ENCODE data around the gene OAS3. TPM values are rescaled to one million over a fixed set of nuclear protein-coding genes. Genes with fewer than 3 reads are reported as not detected.
"Not testable (repeated sequence)": the region's sequence is repeated elsewhere in the genome, so short reads cannot be mapped to it uniquely, and the experiment has no call there.

The OAS3 gene
- total RNA-seq, 1 donor from 2014 or later, result 6.5 TPM

GRCh38 chr12:112926416-112927033 lies 11.7 kb upstream of the OAS3 start:
- DNase-seq (ENCODE audit: low read depth in 2 of 2), result not testable (repeated sequence)

- DNase-seq (ENCODE audit: low read depth in 2 of 2), result no peak
Observed at GRCh38 chr12:112927475-112927874, 10.8 kb upstream of the OAS3 start.

GRCh38 chr12:112927925-112928324 lies 10.3 kb upstream of the OAS3 start:
- no peak for DNase-seq (ENCODE audit: low read depth in 2 of 2)

DNA sequence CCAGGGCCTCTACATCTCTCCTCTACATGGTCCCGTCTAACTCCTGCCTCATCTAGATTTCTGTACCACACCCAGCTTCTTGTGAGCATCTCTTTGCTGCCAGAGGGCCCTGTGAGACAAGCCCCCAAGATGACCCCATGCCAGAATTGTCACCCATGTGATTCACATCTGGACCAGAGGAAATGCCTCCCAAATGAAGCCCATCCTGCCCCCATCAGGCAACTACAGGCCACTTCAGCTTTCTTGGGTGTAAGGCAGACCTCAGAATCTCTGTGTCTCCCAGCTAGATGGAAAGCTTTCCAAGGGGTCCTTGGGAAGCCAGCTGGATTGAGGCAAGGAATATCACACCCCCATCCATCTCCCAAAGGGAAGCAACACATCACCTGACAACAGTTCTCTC lies 9.3 kb upstream of the OAS3 start:
- no peak for DNase-seq (ENCODE audit: low read depth in 2 of 2)

- no peak for DNase-seq (ENCODE audit: low read depth in 2 of 2)
Observed at GRCh38 chr12:112929715-112930114, 8.6 kb upstream of the OAS3 start.

DNA sequence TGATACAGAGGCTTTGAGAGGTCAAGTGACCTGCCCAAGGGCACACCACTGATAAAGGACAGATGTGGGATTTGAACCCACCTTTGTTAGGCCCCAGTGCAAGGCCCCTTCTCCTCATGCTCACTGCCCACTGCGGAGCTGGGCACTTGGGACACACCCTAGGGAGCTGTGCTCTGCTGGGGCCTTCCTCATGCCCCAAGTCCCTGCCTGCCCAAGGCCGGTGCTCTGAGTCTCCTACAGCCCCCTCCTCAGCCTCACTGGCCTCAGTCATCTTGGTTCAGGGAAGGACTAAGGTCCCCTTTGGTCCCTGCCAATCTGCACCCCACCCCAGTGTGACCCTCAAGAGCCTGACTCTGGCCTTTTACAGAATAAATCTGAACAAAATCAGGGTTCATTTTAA lies 7.9 kb upstream of the OAS3 start:
- no peak for DNase-seq (ENCODE audit: low read depth in 2 of 2)

DNA sequence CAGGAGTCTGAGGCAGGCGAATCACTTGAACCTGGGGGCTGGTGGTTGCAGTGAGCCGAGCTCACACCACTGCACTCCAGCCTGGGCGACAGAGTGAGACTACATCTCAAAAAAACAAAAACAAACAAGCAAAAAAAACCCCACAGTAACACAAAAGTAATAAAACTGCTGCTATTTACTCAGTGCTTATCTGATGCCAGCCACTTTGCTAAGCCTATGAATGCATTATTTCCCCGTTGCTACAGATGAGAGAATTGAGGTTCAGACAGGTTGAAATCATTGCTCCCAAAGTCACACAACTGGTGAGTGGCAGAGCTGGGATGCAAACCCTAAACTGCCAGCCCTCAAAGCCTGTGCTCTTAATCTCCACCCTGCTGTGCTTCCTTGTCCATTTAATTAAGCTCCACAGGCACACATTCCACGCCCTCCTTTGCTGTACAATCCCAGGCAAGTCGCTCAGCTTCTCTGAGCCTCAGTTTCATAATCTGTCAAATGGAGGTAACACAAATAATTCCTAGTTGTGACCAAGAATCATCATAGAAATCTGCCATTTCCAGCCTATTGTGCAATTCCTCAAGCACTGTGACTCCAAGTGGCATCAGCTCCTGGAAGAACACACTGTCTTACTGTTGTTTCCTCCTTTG lies 5.7 kb upstream of the OAS3 start:
- DNase-seq (ENCODE audit: low read depth in 2 of 2), result no peak

GRCh38 chr12:112933129-112933505 lies 5.2 kb upstream of the OAS3 start:
- no peak for DNase-seq (ENCODE audit: low read depth in 2 of 2)

DNA sequence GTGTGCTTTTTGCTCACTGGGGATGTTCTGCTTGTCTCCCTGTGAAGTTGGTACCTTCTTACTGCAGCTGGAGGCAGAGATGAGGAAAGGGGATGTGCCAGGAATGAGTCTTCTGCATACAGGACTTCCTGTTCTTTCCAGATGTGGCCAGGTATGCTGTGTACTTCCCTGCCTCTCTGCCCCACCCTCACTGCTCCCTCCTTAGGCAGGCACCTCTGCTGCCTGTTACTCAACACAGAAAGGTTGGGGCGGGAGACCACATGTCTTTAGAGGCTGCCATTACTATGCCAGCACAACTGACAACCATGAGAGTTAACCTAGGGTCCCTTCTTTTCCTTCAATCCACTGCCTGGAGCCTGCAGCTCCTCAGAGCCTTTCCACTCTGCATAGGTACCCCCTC lies 2.0 kb upstream of the OAS3 start:
- no peak for DNase-seq (ENCODE audit: low read depth in 2 of 2)

- no peak for DNase-seq (ENCODE audit: low read depth in 2 of 2)
Observed at GRCh38 chr12:112936927-112937326, 1.3 kb upstream of the OAS3 start.

- no peak for DNase-seq (ENCODE audit: low read depth in 2 of 2)
Observed at GRCh38 chr12:112938751-112939150, 477 bp downstream of the OAS3 start.

GRCh38 chr12:112939761-112940381 lies 1.6 kb downstream of the OAS3 start:
- no peak for DNase-seq (ENCODE audit: low read depth in 2 of 2)

- DNase-seq (ENCODE audit: low read depth in 2 of 2), result no peak
Observed at GRCh38 chr12:112941528-112942335, 3.5 kb downstream of the OAS3 start.

DNA sequence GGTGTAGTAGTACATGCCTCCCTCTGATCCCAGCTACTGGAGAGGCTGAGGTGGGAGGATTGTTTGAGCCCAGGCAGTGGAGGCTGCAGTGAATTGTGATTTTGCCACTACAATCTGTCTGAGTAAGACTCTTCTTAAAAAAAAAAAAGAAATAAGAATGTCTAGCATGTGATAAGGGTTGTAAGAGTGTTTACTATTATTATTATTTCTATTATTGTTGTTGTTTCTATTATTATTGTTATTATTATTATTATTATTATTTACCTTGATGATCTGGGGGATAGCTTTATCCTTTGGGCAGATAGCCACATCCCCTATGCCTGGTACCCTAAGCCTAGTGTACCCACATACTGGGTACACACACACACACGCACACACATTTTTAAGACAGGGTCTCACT lies 4.3 kb downstream of the OAS3 start:
- DNase-seq (ENCODE audit: low read depth in 2 of 2), result no peak

GRCh38 chr12:112944024-112944690 lies 5.9 kb downstream of the OAS3 start:
- no peak for DNase-seq (ENCODE audit: low read depth in 2 of 2)

DNA sequence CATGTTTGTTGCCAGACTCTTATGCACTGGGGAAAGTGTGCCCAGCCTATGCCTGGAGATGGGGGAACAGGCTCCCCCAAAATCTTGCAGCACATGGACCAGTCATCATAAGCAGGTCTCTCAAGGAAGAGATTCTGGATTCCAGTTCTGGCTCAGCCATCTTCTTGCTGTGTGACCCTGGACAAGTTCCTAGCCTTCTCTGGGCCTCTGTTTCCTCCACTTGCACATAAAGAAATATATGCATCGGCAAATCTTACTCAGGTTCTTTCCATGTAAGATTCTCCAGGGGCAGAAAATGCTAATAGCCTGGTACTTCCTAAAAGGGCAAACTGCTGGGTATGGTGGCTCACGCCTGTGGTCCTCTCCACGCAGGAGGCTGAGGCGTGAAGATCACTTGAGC lies 7.2 kb downstream of the OAS3 start:
- no peak for DNase-seq (ENCODE audit: low read depth in 2 of 2)

DNA sequence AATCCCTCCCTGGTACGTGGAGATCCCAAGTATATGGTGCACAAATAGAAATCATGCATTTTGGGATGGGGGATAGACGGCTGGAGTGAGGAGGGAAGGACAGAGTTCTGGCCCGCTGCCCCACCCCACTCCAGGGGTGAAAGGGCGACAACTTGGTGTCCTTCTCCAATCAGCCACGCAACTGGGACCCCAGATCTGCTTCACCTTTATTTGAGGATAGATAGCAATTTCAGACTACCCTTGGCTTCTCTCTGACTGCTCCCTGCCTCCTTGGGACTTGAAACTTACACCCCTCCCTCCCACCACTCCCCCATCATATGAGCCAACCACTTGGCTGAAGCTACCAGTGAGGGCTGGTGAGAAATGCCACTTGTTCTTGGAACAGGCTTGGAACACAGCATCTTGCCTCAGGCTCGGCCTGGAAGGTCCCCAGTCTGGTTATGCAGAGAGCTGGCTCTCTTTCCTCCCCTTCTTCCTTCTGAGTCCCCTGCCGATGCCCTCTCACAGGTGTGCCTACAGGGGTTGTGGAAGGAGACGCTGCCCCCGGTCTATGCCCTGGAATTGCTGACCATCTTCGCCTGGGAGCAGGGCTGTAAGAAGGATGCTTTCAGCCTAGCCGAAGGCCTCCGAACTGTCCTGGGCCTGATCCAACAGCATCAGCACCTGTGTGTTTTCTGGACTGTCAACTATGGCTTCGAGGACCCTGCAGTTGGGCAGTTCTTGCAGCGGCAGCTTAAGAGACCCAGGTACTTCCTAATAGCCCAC lies 8.1 kb downstream of the OAS3 start:
- DNase-seq (ENCODE audit: low read depth in 2 of 2), result no peak

GRCh38 chr12:112947314-112947713 lies 9.0 kb downstream of the OAS3 start:
- no peak for DNase-seq (ENCODE audit: low read depth in 2 of 2)

- no peak for DNase-seq (ENCODE audit: low read depth in 2 of 2)
Observed at GRCh38 chr12:112947761-112948160, 9.5 kb downstream of the OAS3 start.

- DNase-seq (ENCODE audit: low read depth in 2 of 2), result no peak
Observed at GRCh38 chr12:112948806-112949205, 10.5 kb downstream of the OAS3 start.

DNA sequence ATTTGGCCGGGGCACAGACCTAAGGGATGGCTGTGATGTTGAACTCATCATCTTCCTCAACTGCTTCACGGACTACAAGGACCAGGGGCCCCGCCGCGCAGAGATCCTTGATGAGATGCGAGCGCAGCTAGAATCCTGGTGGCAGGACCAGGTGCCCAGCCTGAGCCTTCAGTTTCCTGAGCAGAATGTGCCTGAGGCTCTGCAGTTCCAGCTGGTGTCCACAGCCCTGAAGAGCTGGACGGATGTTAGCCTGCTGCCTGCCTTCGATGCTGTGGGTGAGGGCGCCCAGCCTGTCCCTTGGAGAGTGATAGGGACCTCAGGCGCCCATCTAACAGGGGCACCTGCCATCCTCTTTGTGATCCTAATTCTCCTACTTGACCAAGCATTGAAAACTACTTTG lies 12.4 kb downstream of the OAS3 start:
- no peak for DNase-seq (ENCODE audit: low read depth in 2 of 2)
